Left ventricle myocardium inferior (tissue), 1 donor: ENCODE data around the gene AATF. TPM values are rescaled to one million over a fixed set of nuclear protein-coding genes. Genes with fewer than 3 reads are reported as not detected.

Source experiments
- DNase-seq: peaks from one replicate; pipeline ENCODE4 v3.0.0-alpha.2; 2020
- H3K27ac ChIP-seq: fragments of 200-600 bp; replicated peaks from 2 replicates; pipeline ENCODE4 v1.8.0; 2021
- H3K27me3 ChIP-seq: fragments of 200-600 bp; 2 replicates; pipeline ENCODE4 v1.8.0; 2021; ENCODE audit warnings: low read depth
- H3K36me3 ChIP-seq: fragments of 200-600 bp; 2 replicates; pipeline ENCODE4 v1.8.0; 2021
- H3K4me1 ChIP-seq: fragments of 200-600 bp; 2 replicates; pipeline ENCODE4 v1.8.0; 2021
- H3K4me3 ChIP-seq: fragments of 200-600 bp; 2 replicates; pipeline ENCODE4 v1.8.0; 2021; ENCODE audit warnings: mild to moderate bottlenecking, moderate library complexity
- H3K9me3 ChIP-seq: fragments of 200-600 bp; replicated peaks from 2 replicates; pipeline ENCODE4 v1.8.0; 2021
- CTCF ChIP-seq: fragments of 200-600 bp; IDR thresholded peaks from 2 replicates; pipeline ENCODE4 v1.8.0; 2021; ENCODE audit warnings: antibody characterized with exemption, mild to moderate bottlenecking, borderline replicate concordance
- intact Hi-C: fragments of 100-400 bp; cut with micrococcal nuclease; formaldehyde crosslinking; loops from one replicate; pipeline ENCODE4 v1.11.0; 2022
- total RNA-seq: library from RNA; stranded (reverse); fragmentation: NEBNext Ultra II Directional; extraction: Animal tissue kit (Norgen Biotek cat#: 25700); gene quantifications from one replicate; pipeline ENCODE4 v1.2.1, GENCODE V29; 2021
- donor health status: DM: no; HTN: yes; CAD: no; lungs with severe emphysema.

AATF gene
- total RNA-seq, 1 donor from 2014 or later, result 24.2 TPM

- no peak overlapping the region for H3K27ac ChIP-seq
- DNase-seq, result no peak
- no peak for TF ChIP-seq CTCF
- H3K27me3 ChIP-seq, result no peaks in the 10 kb centered on the region
- H3K4me1 ChIP-seq, result no peaks in the 10 kb centered on the region
- H3K36me3 ChIP-seq, result peaks cover 26% of the 10 kb centered on the region
- intact Hi-C loops, result no loop called here
- no peak overlapping the region for H3K4me3 ChIP-seq
- H3K9me3 ChIP-seq, result no peaks in the 10 kb centered on the region
Measured at GRCh38 chr17:37056622-37057021, 107.9 kb downstream of the AATF start.

GRCh38 chr17:37059493-37059892 lies 110.7 kb downstream of the AATF start:
- Histone ChIP-seq H3K4me1 (no peaks in the 10 kb centered on the region), H3K4me3 (no peak overlapping the region), H3K27ac (no peak overlapping the region), H3K27me3 (peaks cover 19% of the 10 kb centered on the region), H3K36me3 (peaks cover 16% of the 10 kb centered on the region), H3K9me3 (no peaks in the 10 kb centered on the region)
- TF ChIP-seq CTCF, result no peak
- DNase-seq, result no peak
- intact Hi-C loops, result loop anchor here (1.0 kb wide), 1 partner anchor 47 kb away; no protein-coding TSS in a partner anchor

- Histone ChIP-seq H3K4me3 (no peak overlapping the region), H3K27me3 (peaks cover 25% of the 10 kb centered on the region), H3K27ac (no peak overlapping the region), H3K36me3 (peaks cover 14% of the 10 kb centered on the region), H3K4me1 (no peaks in the 10 kb centered on the region), H3K9me3 (no peaks in the 10 kb centered on the region)
- DNase-seq, result no peak
- no peak for TF ChIP-seq CTCF
- intact Hi-C loops, result no loop called here
Measured at GRCh38 chr17:37060094-37060493, 111.3 kb downstream of the AATF start.

GRCh38 chr17:37060928-37061327 lies 112.2 kb downstream of the AATF start:
- intact Hi-C loops, result no loop called here
- no peak overlapping the region for H3K27ac ChIP-seq
- no peak for DNase-seq
- no peak for TF ChIP-seq CTCF
- no peaks in the 10 kb centered on the region for H3K4me1 ChIP-seq
- H3K27me3 ChIP-seq, result peaks cover 34% of the 10 kb centered on the region
- peaks cover 14% of the 10 kb centered on the region for H3K36me3 ChIP-seq
- H3K9me3 ChIP-seq, result no peaks in the 10 kb centered on the region
- H3K4me3 ChIP-seq, result no peak overlapping the region

DNA sequence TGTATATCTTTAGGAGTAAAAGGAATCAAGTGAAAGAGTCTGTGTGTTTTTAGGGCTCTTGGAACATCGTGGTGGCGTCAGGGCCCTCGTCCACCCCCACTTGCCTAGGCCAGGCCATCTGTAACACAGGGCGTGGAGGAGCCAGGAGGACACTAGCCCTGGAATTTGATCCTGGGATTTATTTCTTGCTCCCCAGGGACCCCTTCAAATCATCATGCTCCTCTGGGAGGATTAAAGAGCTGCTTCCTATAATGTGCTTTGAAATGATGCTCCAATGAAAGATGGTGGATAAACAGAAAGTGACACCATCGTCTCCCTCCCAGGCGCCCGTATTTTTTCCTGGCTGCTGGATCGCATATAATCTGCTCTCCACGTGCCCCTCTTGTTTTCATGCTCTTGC lies 113.3 kb downstream of the AATF start:
- intact Hi-C loops, result no loop called here
- no peaks in the 10 kb centered on the region for H3K9me3 ChIP-seq
- peaks cover 7% of the 10 kb centered on the region for H3K36me3 ChIP-seq
- H3K27ac ChIP-seq, result no peak overlapping the region
- no peak overlapping the region for H3K4me3 ChIP-seq
- peaks cover 44% of the 10 kb centered on the region for H3K27me3 ChIP-seq
- no peak for DNase-seq
- H3K4me1 ChIP-seq, result no peaks in the 10 kb centered on the region
- TF ChIP-seq CTCF, result no peak

DNA sequence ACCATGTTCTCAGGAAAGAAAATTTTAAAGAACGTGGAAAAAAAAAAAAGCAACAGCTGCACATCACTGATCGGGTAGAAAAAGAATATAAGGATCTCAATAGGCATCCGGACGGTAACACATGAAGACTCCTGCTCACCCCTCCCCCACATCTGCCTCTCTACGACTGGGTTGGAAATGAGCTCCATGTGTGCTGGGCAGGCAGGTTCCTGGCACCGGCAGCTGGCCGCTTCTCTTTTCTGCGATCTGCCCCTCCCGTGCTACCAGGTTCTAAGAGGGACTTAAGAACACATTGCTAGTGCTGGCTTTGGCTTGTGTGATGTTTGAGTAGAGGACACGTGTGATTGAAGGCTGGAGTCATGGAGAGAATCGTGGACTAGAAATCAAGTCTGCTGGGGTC lies 115.5 kb downstream of the AATF start:
- H3K27ac ChIP-seq, result no peak overlapping the region
- H3K4me3 ChIP-seq, result no peak overlapping the region
- intact Hi-C loops, result no loop called here
- no peaks in the 10 kb centered on the region for H3K4me1 ChIP-seq
- H3K9me3 ChIP-seq, result peaks cover 3% of the 10 kb centered on the region
- no peaks in the 10 kb centered on the region for H3K36me3 ChIP-seq
- no peak for TF ChIP-seq CTCF
- peaks cover 65% of the 10 kb centered on the region for H3K27me3 ChIP-seq
- no peak for DNase-seq
